ENCODE measurements around the gene GNAS-AS1. TPM values are rescaled to one million over a fixed set of nuclear protein-coding genes. Genes with fewer than 3 reads are reported as not detected.

Gene GNAS-AS1
- total and polyA plus RNA-seq, 5 experiments from 2014 or later, result 0.14 to 1.3 (median 1.3) TPM; not detected in 2

DNA sequence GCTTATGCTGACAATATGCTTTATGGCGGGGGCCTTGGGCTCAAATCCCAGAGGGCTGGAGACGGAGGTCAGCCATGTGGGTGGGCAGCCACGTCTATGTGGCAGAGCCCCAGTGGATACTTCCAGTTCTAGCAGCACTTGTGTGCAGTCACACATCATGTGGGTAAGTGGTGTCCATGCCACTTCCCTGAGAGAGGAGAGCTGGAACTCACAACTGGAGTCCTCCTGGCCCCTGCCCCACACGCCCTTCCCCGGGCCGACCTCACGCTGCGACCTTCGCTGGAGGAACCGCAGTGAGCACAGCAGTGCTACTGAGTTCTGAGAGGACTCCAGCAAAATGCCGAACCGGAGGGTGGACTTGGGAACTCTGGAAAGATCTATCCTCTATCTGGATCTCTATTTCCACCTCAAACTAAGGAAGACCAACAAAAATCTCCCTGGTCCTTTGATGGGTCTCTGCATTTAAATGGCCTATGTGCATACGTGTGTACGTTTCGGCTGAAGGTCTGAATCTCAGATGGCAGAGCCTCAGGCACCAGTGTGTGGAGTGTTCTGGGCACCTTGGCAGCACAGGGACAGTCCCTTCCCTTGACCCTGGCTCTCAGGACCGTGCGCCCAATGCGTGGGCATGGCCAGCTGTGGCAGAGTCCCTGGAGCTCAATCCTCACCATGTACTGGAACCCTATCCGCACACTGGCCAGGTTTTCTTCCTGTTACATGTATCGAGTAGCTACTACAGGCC lies 55.4 kb downstream of the GNAS-AS1 start:
- no peaks in the 10 kb centered on the region for H3K9me3 Mint-ChIP-seq
- no peak for DNase-seq
- H3K27ac Mint-ChIP-seq, result no peak overlapping the region
- POLR2A ChIA-PET, result no interaction called here
- H3K27me3 Mint-ChIP-seq, result peaks cover 2 to 36% (median 7%) of the 10 kb centered on the region in 5 donors
- no peak for ATAC-seq
- no peaks in the 10 kb centered on the region for H3K36me3 Mint-ChIP-seq
- H3K4me1 Mint-ChIP-seq, result no peaks in the 10 kb centered on the region
- H3K4me3 Mint-ChIP-seq, result no peak overlapping the region

DNA sequence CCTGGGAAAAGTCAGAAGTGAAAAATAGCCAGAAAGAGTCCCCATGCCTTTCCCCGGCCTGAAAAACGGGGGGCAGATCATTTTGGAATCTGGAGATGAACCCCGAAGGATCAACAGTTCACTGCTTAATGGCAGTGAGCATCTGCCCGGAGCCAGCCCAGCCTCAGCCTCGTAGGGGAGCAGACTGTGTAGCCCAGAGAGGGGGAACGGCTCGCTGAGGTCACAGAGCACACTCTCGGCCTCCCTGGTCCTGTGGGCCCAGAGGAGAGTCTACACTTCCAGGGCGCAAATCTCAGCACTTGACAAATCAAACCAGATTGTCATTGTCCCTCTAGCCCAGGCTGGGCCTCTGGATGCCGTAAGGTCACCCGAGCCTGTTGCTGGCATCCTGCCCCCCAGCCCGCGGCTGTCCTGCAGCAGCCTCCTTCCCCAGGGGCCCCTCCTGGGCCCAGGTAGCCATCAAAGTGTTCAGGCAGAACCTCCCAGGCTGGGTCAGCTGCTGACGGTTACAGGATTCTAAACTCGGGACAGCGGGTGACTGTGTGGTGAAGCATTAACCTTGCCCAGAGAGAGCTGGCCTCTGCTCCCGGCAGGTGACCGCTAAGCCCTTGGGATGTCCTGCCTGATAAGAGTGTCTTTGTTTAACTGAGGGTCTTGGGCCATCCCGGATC lies 56.1 kb downstream of the GNAS-AS1 start:
- H3K9me3 Mint-ChIP-seq, result no peaks in the 10 kb centered on the region
- no peaks in the 10 kb centered on the region for H3K36me3 Mint-ChIP-seq
- POLR2A ChIA-PET, result no interaction called here
- no peaks in the 10 kb centered on the region for H3K4me1 Mint-ChIP-seq
- H3K4me3 Mint-ChIP-seq, result no peak overlapping the region
- no peak for DNase-seq
- peaks cover 2 to 33% (median 7%) of the 10 kb centered on the region in 5 donors for H3K27me3 Mint-ChIP-seq
- ATAC-seq, result no peak
- no peak overlapping the region for H3K27ac Mint-ChIP-seq

DNA sequence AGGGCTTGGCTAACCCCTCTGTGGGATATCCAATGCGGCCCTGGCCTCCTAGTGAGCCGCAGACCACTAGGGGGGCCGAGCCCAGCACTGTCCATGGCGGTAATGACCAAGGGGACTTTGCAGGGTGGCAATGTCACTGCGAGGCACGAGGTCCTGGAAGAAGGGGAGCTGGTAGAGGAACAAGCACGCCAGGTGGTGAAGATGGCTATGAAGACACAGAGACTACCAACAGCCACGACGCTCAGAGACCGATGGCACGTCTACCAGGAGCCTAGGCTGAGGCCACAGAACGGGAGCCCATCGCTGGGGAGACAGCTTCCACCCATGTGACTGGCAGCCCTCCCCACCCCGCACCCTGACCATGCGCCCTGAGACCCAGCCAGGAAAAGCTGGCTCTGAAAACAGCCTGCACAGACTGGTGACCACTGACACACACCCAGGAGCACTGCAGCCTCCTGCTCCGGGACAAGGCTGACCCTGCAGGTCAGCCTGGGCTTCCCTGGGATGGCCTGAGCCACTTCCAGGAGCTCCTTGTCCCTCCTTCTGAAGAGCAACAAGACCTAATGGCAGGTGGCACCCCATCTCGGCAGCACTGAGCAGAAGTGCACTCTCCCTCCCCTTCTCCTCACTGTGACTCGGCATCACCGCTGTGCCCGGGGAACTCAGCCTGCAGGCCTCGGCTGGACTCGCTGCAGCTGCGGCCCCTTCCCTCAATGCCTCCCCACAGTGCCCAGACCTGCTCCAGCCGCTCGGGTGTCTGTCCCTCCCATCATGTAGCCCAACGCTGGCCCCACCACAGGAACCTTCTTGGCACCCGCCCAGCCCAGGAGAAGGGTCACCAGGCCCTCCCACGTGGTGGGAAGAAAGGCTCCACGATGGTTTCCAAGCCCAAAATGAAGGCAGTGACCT lies 56.9 kb downstream of the GNAS-AS1 start:
- POLR2A ChIA-PET, result no interaction called here
- ATAC-seq (no peak), DNase-seq (no peak)
- Mint-ChIP-seq H3K4me1 (no peaks in the 10 kb centered on the region), H3K4me3 (no peak overlapping the region), H3K9me3 (no peaks in the 10 kb centered on the region), H3K36me3 (no peaks in the 10 kb centered on the region), H3K27ac (no peak overlapping the region), H3K27me3 (peaks cover 2 to 33% (median 7%) of the 10 kb centered on the region in 5 donors)

DNA sequence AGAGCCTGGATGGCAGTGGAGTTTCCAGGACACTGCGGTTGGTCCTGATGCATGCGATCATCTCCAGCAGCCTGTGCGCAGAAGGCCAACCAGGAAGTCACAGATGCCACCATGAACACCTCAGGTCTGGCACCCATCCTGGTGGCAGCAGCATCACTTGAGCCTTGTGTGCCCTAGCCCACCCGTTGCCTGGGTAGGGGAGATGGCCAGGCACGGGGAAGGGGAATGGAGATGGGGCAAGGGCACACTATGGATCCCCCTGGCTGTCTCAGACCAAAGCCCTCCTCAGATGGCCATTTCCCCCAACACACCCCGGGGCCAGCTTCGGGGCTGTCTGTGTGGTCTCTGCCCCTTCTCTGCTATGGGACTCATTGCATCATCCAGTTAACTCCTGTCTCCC lies 58.3 kb downstream of the GNAS-AS1 start:
- Mint-ChIP-seq H3K27me3 (peaks cover 2 to 42% (median 16%) of the 10 kb centered on the region in 5 donors), H3K4me1 (no peaks in the 10 kb centered on the region), H3K4me3 (no peak overlapping the region), H3K36me3 (no peaks in the 10 kb centered on the region), H3K9me3 (no peaks in the 10 kb centered on the region), H3K27ac (no peak overlapping the region)
- DNase-seq (no peak), ATAC-seq (no peak)
- POLR2A ChIA-PET, result no interaction called here

DNA sequence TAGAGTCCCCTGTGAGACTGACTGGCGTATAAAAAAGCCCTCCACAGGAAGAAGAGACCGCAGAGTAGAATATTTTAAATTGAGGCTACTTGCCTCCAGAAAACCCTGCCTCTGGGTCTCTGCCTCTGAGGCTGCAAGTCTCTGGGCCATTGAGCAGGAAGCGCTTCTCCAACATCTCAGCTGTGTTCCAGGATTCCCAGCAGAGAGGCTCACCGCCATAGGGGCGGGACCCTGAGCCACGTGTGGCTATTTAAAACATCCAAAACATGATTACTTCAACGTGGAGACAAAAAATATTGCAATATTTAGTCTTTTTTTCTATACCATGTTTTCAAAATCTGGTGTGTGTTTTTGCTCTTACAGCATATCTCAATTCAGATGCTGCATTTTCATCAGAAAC lies 59.4 kb downstream of the GNAS-AS1 start:
- POLR2A ChIA-PET, result no interaction called here
- Mint-ChIP-seq H3K4me3 (no peak overlapping the region), H3K27ac (no peak overlapping the region), H3K9me3 (no peaks in the 10 kb centered on the region), H3K27me3 (peaks cover 2 to 36% (median 13%) of the 10 kb centered on the region in 5 donors), H3K4me1 (no peaks in the 10 kb centered on the region), H3K36me3 (no peaks in the 10 kb centered on the region)
- no peak for DNase-seq
- ATAC-seq, result no peak

- Mint-ChIP-seq H3K9me3 (no peaks in the 10 kb centered on the region), H3K4me1 (no peaks in the 10 kb centered on the region), H3K27ac (no peak overlapping the region), H3K36me3 (no peaks in the 10 kb centered on the region), H3K27me3 (peaks cover 2 to 33% (median 12%) of the 10 kb centered on the region in 5 donors), H3K4me3 (no peak overlapping the region)
- no peak for DNase-seq
- POLR2A ChIA-PET, result no interaction called here
- no peak for ATAC-seq
Observed at GRCh38 chr20:58790454-58790853, 60.2 kb downstream of the GNAS-AS1 start.

DNA sequence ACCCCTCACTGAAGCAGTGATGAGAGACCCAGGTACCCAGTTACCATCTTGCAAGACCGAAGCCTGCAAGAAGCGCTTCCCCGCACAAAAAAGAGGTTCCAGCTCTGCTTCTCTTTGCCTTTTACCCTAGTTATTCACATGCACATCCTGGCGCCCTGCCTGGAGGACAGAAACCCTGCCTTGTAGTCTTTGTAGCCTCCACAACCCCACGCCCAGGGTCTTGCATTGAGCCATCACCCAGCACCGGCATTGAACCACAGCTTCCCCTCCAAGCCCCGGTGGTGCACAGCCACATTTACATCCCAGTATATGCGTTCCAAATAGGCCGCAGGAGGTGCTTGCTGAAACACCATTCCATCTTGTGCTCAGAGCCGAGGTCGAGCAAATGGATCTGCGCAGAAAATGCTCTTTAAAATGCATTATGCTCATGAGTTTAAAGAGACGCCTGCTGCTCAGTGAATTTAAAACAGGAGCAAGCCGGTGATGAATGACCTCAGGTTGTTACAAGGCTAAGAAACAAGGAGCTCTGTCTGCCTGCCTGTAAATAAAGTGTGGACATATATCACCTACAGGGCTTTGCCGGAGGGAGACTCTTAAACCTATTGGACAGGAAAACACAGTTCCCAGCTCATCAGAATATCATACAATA lies 61.7 kb downstream of the GNAS-AS1 start:
- Mint-ChIP-seq H3K4me3 (no peak overlapping the region), H3K27ac (no peak overlapping the region), H3K27me3 (peaks cover 3 to 47% (median 14%) of the 10 kb centered on the region in 5 donors), H3K9me3 (no peaks in the 10 kb centered on the region), H3K4me1 (no peaks in the 10 kb centered on the region), H3K36me3 (no peaks in the 10 kb centered on the region)
- DNase-seq (no peak), ATAC-seq (no peak)
- POLR2A ChIA-PET, result no interaction called here

DNA sequence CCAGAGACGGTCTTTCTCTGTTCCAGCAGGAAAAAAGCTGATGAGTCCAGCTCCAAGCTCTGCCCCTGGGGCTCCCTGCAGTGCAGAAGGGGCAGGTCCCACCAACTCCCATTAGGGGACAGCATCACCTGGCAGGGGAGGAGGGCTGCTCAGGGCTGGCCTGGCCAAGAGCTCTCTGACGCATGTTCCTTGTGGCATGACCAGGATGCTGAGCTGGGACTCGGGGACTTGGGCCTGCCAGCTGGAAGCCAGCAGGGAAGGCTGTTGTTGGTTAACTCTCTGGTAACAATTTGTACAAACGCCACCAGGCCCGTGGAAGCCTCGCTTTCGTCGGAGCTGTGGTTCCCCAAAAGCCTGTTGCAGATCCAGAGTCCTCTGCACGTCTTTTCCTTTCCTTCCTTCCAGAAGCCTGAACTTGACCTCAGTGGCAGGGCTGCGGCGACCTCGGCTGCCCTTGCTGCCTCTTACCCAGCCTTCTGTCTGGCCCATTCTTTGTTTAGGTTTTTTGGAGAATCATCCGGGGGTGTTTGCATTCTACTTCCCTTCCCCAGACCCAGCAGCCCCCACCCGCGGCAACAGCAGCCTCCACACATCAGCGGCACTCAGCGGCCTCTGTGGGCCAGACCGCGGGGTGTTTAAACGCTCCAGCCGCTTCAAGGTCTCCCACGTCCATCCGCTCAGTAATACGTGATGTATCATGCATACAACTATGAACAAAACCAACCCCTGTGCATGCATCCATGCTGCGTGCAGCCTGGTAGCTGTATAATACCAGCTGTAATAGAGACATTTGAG lies 63.3 kb downstream of the GNAS-AS1 start:
- peak overlapping the region in 1 of 10 donors; percentile 38 for H3K27ac Mint-ChIP-seq
- H3K9me3 Mint-ChIP-seq, result no peaks in the 10 kb centered on the region
- H3K4me1 Mint-ChIP-seq, result no peaks in the 10 kb centered on the region
- POLR2A ChIA-PET, result no interaction called here
- H3K27me3 Mint-ChIP-seq, result peaks cover 4 to 38% (median 16%) of the 10 kb centered on the region in 5 donors
- no peak for DNase-seq
- ATAC-seq, result no peak
- no peaks in the 10 kb centered on the region for H3K36me3 Mint-ChIP-seq
- no peak overlapping the region for H3K4me3 Mint-ChIP-seq

- POLR2A ChIA-PET, result no interaction called here
- Mint-ChIP-seq H3K36me3 (no peaks in the 10 kb centered on the region), H3K4me3 (no peak overlapping the region), H3K4me1 (no peaks in the 10 kb centered on the region), H3K27ac (no peak overlapping the region), H3K27me3 (peaks cover 4 to 48% (median 17%) of the 10 kb centered on the region in 5 donors), H3K9me3 (no peaks in the 10 kb centered on the region)
- ATAC-seq, result no peak
- DNase-seq, result no peak
Observed at GRCh38 chr20:58784321-58785074, 66.2 kb downstream of the GNAS-AS1 start.

GRCh38 chr20:58783511-58784011 lies 67.1 kb downstream of the GNAS-AS1 start:
- Mint-ChIP-seq H3K36me3 (no peaks in the 10 kb centered on the region), H3K27ac (peak overlapping the region in 1 of 10 donors; percentile 33)

DNA sequence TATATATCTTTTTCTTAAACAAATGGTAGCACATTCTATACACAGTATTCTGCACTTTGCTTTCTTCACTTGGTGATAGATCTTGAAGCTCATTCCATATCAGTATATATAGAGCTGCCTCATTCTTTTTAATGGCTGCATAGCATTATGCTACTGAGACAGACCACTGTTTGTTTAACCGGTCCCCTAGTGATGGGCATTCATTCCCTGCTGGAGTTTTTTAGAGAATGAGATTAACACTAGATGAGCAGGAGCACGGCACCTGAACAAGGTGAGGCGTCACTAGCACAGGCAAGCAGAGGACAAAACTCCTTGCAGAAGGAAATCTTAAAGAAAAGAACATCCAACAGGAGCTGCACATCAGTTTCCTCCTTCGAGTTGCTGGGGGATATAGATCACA lies 69.6 kb downstream of the GNAS-AS1 start:
- H3K36me3 Mint-ChIP-seq, result no peaks in the 10 kb centered on the region
- DNase-seq (no peak), ATAC-seq (no peak)
- H3K27me3 Mint-ChIP-seq, result peaks cover 7 to 54% (median 16%) of the 10 kb centered on the region in 5 donors
- H3K4me3 Mint-ChIP-seq, result no peak overlapping the region
- POLR2A ChIA-PET, result no interaction called here
- H3K27ac Mint-ChIP-seq, result no peak overlapping the region
- H3K4me1 Mint-ChIP-seq, result no peaks in the 10 kb centered on the region
- H3K9me3 Mint-ChIP-seq, result no peaks in the 10 kb centered on the region

More at GRCh38 chr20:58783511-58784011, 67.1 kb downstream of the GNAS-AS1 start:
- DNase-seq (no peak), ATAC-seq (no peak)
- POLR2A ChIA-PET, result interaction anchor here (0.5 to 0.6 kb wide), 2 partner anchors 180 to 386 kb away, joined by 3 to 4 read pairs; no protein-coding TSS in a partner anchor
- Mint-ChIP-seq H3K27me3 (peaks cover 6 to 48% (median 17%) of the 10 kb centered on the region in 5 donors), H3K4me3 (no peak overlapping the region), H3K9me3 (no peaks in the 10 kb centered on the region), H3K4me1 (no peaks in the 10 kb centered on the region)
